ENCODE data around the gene BACH2. TPM values are rescaled to one million over a fixed set of nuclear protein-coding genes. Genes with fewer than 3 reads are reported as not detected.

The BACH2 gene
- total RNA-seq, 2 donors from 2014 or later, result 53.7 to 69.9 TPM

- Mint-ChIP-seq H3K36me3 (ENCODE audit: low read depth) (peaks cover 5% of the 10 kb centered on the region), H3K27ac (no peak overlapping the region), H3K4me1 (peaks cover 17% of the 10 kb centered on the region), H3K27me3 (no peaks in the 10 kb centered on the region), H3K4me3 (no peak overlapping the region)
- peaks cover 4% of the 10 kb centered on the region for H3K9me3 ChIP-seq (ENCODE audit: control insufficient read depth, low read length, poor library complexity, severe bottlenecking)
- DNase-seq (no peak), ATAC-seq (no peak)
These were observed 97.8 kb downstream of the BACH2 start for GRCh38 chr6:90198758-90199425.

GRCh38 chr6:90197854-90198496 is 98.7 kb downstream of the BACH2 start:
- no peak overlapping the region for H3K27ac Mint-ChIP-seq
- H3K4me3 Mint-ChIP-seq, result no peak overlapping the region
- no peak for ATAC-seq
- H3K36me3 Mint-ChIP-seq (ENCODE audit: low read depth), result peaks cover 5% of the 10 kb centered on the region
- H3K9me3 ChIP-seq (ENCODE audit: control insufficient read depth, low read length, poor library complexity, severe bottlenecking), result peaks cover 4% of the 10 kb centered on the region
- peaks cover 20% of the 10 kb centered on the region for H3K4me1 Mint-ChIP-seq
- DNase-seq, result no peak
- H3K27me3 Mint-ChIP-seq, result no peaks in the 10 kb centered on the region

- H3K36me3 Mint-ChIP-seq (ENCODE audit: low read depth), result peaks cover 5% of the 10 kb centered on the region
- H3K27me3 Mint-ChIP-seq, result no peaks in the 10 kb centered on the region
- H3K27ac Mint-ChIP-seq, result peak overlapping the region; percentile 39
- H3K9me3 ChIP-seq (ENCODE audit: control insufficient read depth, low read length, poor library complexity, severe bottlenecking), result peaks cover 4% of the 10 kb centered on the region
- DNase-seq (no peak), ATAC-seq (no peak)
- no peak overlapping the region for H3K4me3 Mint-ChIP-seq
- H3K4me1 Mint-ChIP-seq, result peaks cover 13% of the 10 kb centered on the region
These were observed 101.4 kb downstream of the BACH2 start for GRCh38 chr6:90195094-90195829.

GRCh38 chr6:90194371-90194841 is 102.2 kb downstream of the BACH2 start:
- Mint-ChIP-seq H3K27ac (peak overlapping the region; percentile 39), H3K4me1 (peaks cover 15% of the 10 kb centered on the region), H3K4me3 (no peak overlapping the region), H3K27me3 (no peaks in the 10 kb centered on the region), H3K36me3 (ENCODE audit: low read depth) (peaks cover 5% of the 10 kb centered on the region)
- ATAC-seq, result no peak
- no peak for DNase-seq
- peaks cover 4% of the 10 kb centered on the region for H3K9me3 ChIP-seq (ENCODE audit: control insufficient read depth, low read length, poor library complexity, severe bottlenecking)

DNA sequence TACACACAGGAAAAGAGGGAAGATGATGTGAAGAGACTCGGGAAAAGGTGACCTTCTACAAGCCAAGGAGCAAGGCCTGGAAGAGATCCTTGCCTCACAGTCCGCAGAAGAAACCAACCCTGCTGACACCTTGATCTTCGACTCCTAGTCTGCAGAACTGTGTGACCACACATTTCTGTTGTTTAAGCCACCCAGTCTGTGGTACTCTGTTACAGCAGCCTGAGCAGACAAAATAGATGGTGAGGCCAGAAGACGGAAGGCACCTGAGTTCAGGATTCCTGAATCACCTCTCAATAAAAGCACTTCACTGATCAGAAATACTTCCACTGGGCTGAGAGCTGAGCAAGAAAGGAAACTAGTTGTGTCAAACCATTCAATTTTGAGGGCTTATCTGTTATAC is 103.3 kb downstream of the BACH2 start:
- H3K9me3 ChIP-seq (ENCODE audit: control insufficient read depth, low read length, poor library complexity, severe bottlenecking), result peaks cover 4% of the 10 kb centered on the region
- peaks cover 5% of the 10 kb centered on the region for H3K36me3 Mint-ChIP-seq (ENCODE audit: low read depth)
- ATAC-seq (no peak), DNase-seq (no peak)
- no peak overlapping the region for H3K27ac Mint-ChIP-seq
- H3K4me1 Mint-ChIP-seq, result peaks cover 15% of the 10 kb centered on the region
- H3K4me3 Mint-ChIP-seq, result no peak overlapping the region
- no peaks in the 10 kb centered on the region for H3K27me3 Mint-ChIP-seq

- no peak for ATAC-seq
- H3K9me3 ChIP-seq (ENCODE audit: control insufficient read depth, low read length, poor library complexity, severe bottlenecking), result peaks cover 1% of the 10 kb centered on the region
- no peak for DNase-seq
- Mint-ChIP-seq H3K36me3 (ENCODE audit: low read depth) (peaks cover 3% of the 10 kb centered on the region), H3K27me3 (no peaks in the 10 kb centered on the region), H3K4me3 (no peak overlapping the region), H3K4me1 (peaks cover 15% of the 10 kb centered on the region), H3K27ac (peak overlapping the region; percentile 24)
These were observed 103.8 kb downstream of the BACH2 start for GRCh38 chr6:90192857-90193256.

- peak overlapping the region; percentile 36 for H3K4me3 Mint-ChIP-seq
- peaks cover 25% of the 10 kb centered on the region for H3K4me1 Mint-ChIP-seq
- H3K9me3 ChIP-seq (ENCODE audit: control insufficient read depth, low read length, poor library complexity, severe bottlenecking), result no peaks in the 10 kb centered on the region
- H3K36me3 Mint-ChIP-seq (ENCODE audit: low read depth), result peaks cover 3% of the 10 kb centered on the region
- DNase-seq (no peak), ATAC-seq (no peak)
- H3K27ac Mint-ChIP-seq, result peak overlapping the region; percentile 53
- H3K27me3 Mint-ChIP-seq, result no peaks in the 10 kb centered on the region
These were observed 105.8 kb downstream of the BACH2 start for GRCh38 chr6:90190752-90191395.

- Mint-ChIP-seq H3K4me3 (no peak overlapping the region), H3K4me1 (peaks cover 21% of the 10 kb centered on the region), H3K27ac (no peak overlapping the region), H3K36me3 (ENCODE audit: low read depth) (no peaks in the 10 kb centered on the region), H3K27me3 (no peaks in the 10 kb centered on the region)
- ATAC-seq (no peak), DNase-seq (no peak)
- no peaks in the 10 kb centered on the region for H3K9me3 ChIP-seq (ENCODE audit: control insufficient read depth, low read length, poor library complexity, severe bottlenecking)
These were observed 106.5 kb downstream of the BACH2 start for GRCh38 chr6:90190131-90190530.

- Mint-ChIP-seq H3K4me1 (peaks cover 18% of the 10 kb centered on the region), H3K4me3 (peak overlapping the region; percentile 60)
These were observed 109.1 kb downstream of the BACH2 start for GRCh38 chr6:90187437-90188121.

GRCh38 chr6:90186637-90187371 is 109.8 kb downstream of the BACH2 start:
- DNase-seq (no peak), ATAC-seq (peak; percentile 86)
- peaks cover 18% of the 10 kb centered on the region for H3K4me1 Mint-ChIP-seq
- H3K9me3 ChIP-seq (ENCODE audit: control insufficient read depth, low read length, poor library complexity, severe bottlenecking), result no peaks in the 10 kb centered on the region
- H3K36me3 Mint-ChIP-seq (ENCODE audit: low read depth), result peaks cover 2% of the 10 kb centered on the region
- H3K4me3 Mint-ChIP-seq, result peak overlapping the region; percentile 60
- H3K27me3 Mint-ChIP-seq, result no peaks in the 10 kb centered on the region
- peak overlapping the region; percentile 84 for H3K27ac Mint-ChIP-seq

More at GRCh38 chr6:90187437-90188121, 109.1 kb downstream of the BACH2 start:
- ATAC-seq (peak; percentile 39), DNase-seq (no peak)
- Mint-ChIP-seq H3K27ac (peak overlapping the region; percentile 84), H3K36me3 (ENCODE audit: low read depth) (no peaks in the 10 kb centered on the region), H3K27me3 (no peaks in the 10 kb centered on the region)
- H3K9me3 ChIP-seq (ENCODE audit: control insufficient read depth, low read length, poor library complexity, severe bottlenecking), result no peaks in the 10 kb centered on the region

DNA sequence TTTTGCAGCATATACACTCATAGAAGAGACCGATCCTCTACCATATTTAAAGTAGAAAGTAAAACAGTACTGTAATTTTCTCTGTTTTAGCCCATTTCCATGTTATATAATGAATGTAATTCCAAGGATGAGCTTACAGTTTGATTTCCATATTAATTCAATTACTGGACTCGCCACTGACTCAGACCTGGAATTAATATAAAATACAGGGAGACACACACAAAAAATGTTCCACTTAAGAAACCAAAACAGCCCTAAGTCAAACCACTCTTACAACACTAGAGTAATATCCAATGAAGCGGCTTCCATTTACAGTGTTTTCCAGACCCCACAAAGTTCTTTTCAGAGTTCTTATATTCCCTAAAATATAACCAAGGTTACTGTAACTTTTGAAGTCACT is 110.6 kb downstream of the BACH2 start:
- H3K27me3 Mint-ChIP-seq, result no peaks in the 10 kb centered on the region
- DNase-seq (no peak), ATAC-seq (no peak)
- no peak overlapping the region for H3K4me3 Mint-ChIP-seq
- H3K4me1 Mint-ChIP-seq, result peaks cover 20% of the 10 kb centered on the region
- peaks cover 2% of the 10 kb centered on the region for H3K36me3 Mint-ChIP-seq (ENCODE audit: low read depth)
- H3K9me3 ChIP-seq (ENCODE audit: control insufficient read depth, low read length, poor library complexity, severe bottlenecking), result no peaks in the 10 kb centered on the region
- no peak overlapping the region for H3K27ac Mint-ChIP-seq

Measured in T-helper 17 cell (primary cell).